Neuronal stem cell (in vitro differentiated cells): ENCODE measurements around the gene HDX.

Experiments
- DNase-seq: peaks from one replicate; pipeline ENCODE4 v3.0.0-alpha.2; 2013; ENCODE audit warnings: low spot score
- H2AFZ ChIP-seq: one replicate; pipeline ENCODE4 v1.6.1; 2013; ENCODE audit warnings: mild to moderate bottlenecking, low read length, inconsistent platforms
- H2AK5ac ChIP-seq: 2 replicates; pipeline ENCODE4 v1.6.1; 2013; ENCODE audit warnings: low read depth, mild to moderate bottlenecking, inconsistent platforms, low read length, moderate library complexity, mixed read lengths
- H2BK120ac ChIP-seq: 2 replicates; pipeline ENCODE4 v1.6.1; 2013; ENCODE audit warnings: low read depth, mild to moderate bottlenecking, inconsistent platforms, low read length, moderate library complexity, mixed read lengths
- H2BK12ac ChIP-seq: one replicate; pipeline ENCODE4 v1.6.1; 2013; ENCODE audit warnings: low read length, inconsistent platforms
- H2BK15ac ChIP-seq: 2 replicates; pipeline ENCODE4 v1.6.1; 2013; ENCODE audit warnings: mild to moderate bottlenecking, low read length, inconsistent platforms, mixed read lengths
- H2BK5ac ChIP-seq: one replicate; pipeline ENCODE4 v1.6.1; 2013; ENCODE audit warnings: inconsistent platforms, mild to moderate bottlenecking, low read length, moderate library complexity
- H3K14ac ChIP-seq: one replicate; pipeline ENCODE4 v1.6.1; 2013; ENCODE audit warnings: low read length, inconsistent platforms
- H3K18ac ChIP-seq: 2 replicates; pipeline ENCODE4 v1.6.1; 2013; ENCODE audit warnings: low read length, inconsistent platforms
- H3K23ac ChIP-seq: 2 replicates; pipeline ENCODE4 v1.6.1; 2013; ENCODE audit warnings: low read depth, mild to moderate bottlenecking, mixed read lengths, low read length, inconsistent platforms; ENCODE audit not compliant: poor library complexity
- H3K27ac ChIP-seq: replicated peaks from 3 replicates; pipeline ENCODE4 v1.5.1; 2013; ENCODE audit warnings: low read length, inconsistent platforms
- H3K27me3 ChIP-seq, 3 experiments: 2 replicates each; pipeline ENCODE4 v1.6.1; 2013; ENCODE audit warnings: low read length in 3 of 3, mild to moderate bottlenecking in 2 of 3, inconsistent platforms in 1 of 3, low read depth in 1 of 3, mixed read lengths in 1 of 3, moderate library complexity in 1 of 3; ENCODE audit not compliant: control insufficient read depth in 3 of 3, insufficient read depth in 3 of 3
- H3K36me3 ChIP-seq, 2 donors: replicated peaks in 1 of 2; 2 replicates each; pipeline ENCODE4 v1.6.1; 2013; ENCODE audit warnings: low read length in 2 of 2; ENCODE audit not compliant: control insufficient read depth in 2 of 2, insufficient read depth in 2 of 2
- H3K4ac ChIP-seq: 2 replicates; pipeline ENCODE4 v1.6.1; 2013; ENCODE audit warnings: inconsistent platforms, mild to moderate bottlenecking, low read length, moderate library complexity
- H3K4me1 ChIP-seq, 2 donors: 1 replicate in 1 of 2; 2 replicates in 1 of 2; pipeline ENCODE4 v1.6.1; 2013; ENCODE audit warnings: low read length in 2 of 2, low read depth in 1 of 2; ENCODE audit not compliant: control insufficient read depth in 2 of 2, insufficient read depth in 1 of 2
- H3K4me2 ChIP-seq: one replicate; pipeline ENCODE4 v1.6.1; 2013; ENCODE audit warnings: mild to moderate bottlenecking, low read length, inconsistent platforms; ENCODE audit not compliant: insufficient read depth, poor library complexity, severe bottlenecking
- H3K4me3 ChIP-seq, 2 donors: 2 replicates each; pipeline ENCODE4 v1.5.1; 2013; ENCODE audit warnings: low read length in 2 of 2, mild to moderate bottlenecking in 2 of 2, inconsistent platforms in 1 of 2, moderate library complexity in 1 of 2
- H3K79me1 ChIP-seq: one replicate; pipeline ENCODE4 v1.6.1; 2013; ENCODE audit warnings: low read depth, mild to moderate bottlenecking, inconsistent platforms, low read length, moderate library complexity
- H3K9ac ChIP-seq: one replicate; pipeline ENCODE4 v1.6.1; 2013; ENCODE audit warnings: mild to moderate bottlenecking, low read depth, low read length, inconsistent platforms; ENCODE audit not compliant: poor library complexity
- H3K9me3 ChIP-seq, 2 donors: replicated peaks in 1 of 2; 2 replicates each; pipeline versions ENCODE3 to v1.6.1; 2013; ENCODE audit warnings: low read length in 2 of 2, mild to moderate bottlenecking in 2 of 2, inconsistent platforms in 1 of 2, low read depth in 1 of 2, mixed read lengths in 1 of 2, moderate library complexity in 1 of 2; ENCODE audit not compliant: control insufficient read depth in 2 of 2, insufficient read depth in 1 of 2
- H4K8ac ChIP-seq: one replicate; pipeline ENCODE4 v1.6.1; 2013; ENCODE audit warnings: low read depth, mild to moderate bottlenecking, inconsistent platforms, low read length, moderate library complexity
- H4K91ac ChIP-seq: one replicate; pipeline ENCODE4 v1.6.1; 2013; ENCODE audit warnings: low read length, low read depth, mild to moderate bottlenecking, inconsistent platforms; ENCODE audit not compliant: poor library complexity
- WGBS, 2 donors: extraction: QIAGEN DNeasy Blood & Tissue Kit; methylation state at CpG; one replicate each; pipeline ENCODE4 v1.1.7; 2013; ENCODE audit warnings: missing lambda C conversion rate in 2 of 2, mixed read lengths in 1 of 2; ENCODE audit not compliant: insufficient read length in 2 of 2, insufficient replicate concordance in 1 of 2; ENCODE audit errors: extremely low coverage in 2 of 2; 5-methylcytosine and 5-hydroxymethylcytosine counted together

Gene HDX

GRCh38 chrX:84339507-84340364, 162.5 kb downstream of the HDX start:
- Histone ChIP-seq H3K36me3 (no peaks in the 10 kb centered on the region), H3K79me1 (no peaks in the 10 kb centered on the region), H4K91ac (no peak overlapping the region), H4K8ac (no peak overlapping the region), H3K4ac (no peak overlapping the region), H3K14ac (no peak overlapping the region), H2BK15ac (no peak overlapping the region), H3K27me3 (no peaks in the 10 kb centered on the region), H3K4me3 (no peak overlapping the region), H3K23ac (no peak overlapping the region), H3K9me3 (no peaks in the 10 kb centered on the region), H3K4me1 (no peaks in the 10 kb centered on the region), H3K27ac (no peak overlapping the region), H2AK5ac (no peak overlapping the region), H2BK120ac (no peak overlapping the region), H2AFZ (no peak overlapping the region), H3K4me2 (no peak overlapping the region), H3K9ac (no peak overlapping the region), H2BK12ac (no peak overlapping the region), H3K18ac (no peak overlapping the region), H2BK5ac (no peak overlapping the region)
- DNase-seq, result no peak
- WGBS, 2 donors, result no CpG with 5 or more reads among the region's 4 CpGs

- no peak for DNase-seq
- Histone ChIP-seq H2BK15ac (no peak overlapping the region), H3K27ac (no peak overlapping the region), H3K27me3 (no peaks in the 10 kb centered on the region), H4K91ac (no peak overlapping the region), H3K79me1 (no peaks in the 10 kb centered on the region), H3K4ac (no peak overlapping the region), H3K14ac (no peak overlapping the region), H3K4me3 (no peak overlapping the region), H2BK120ac (no peak overlapping the region), H3K4me2 (no peak overlapping the region), H3K18ac (no peak overlapping the region), H3K36me3 (no peaks in the 10 kb centered on the region), H3K9ac (no peak overlapping the region), H2AFZ (no peak overlapping the region), H4K8ac (no peak overlapping the region), H2AK5ac (no peak overlapping the region), H3K23ac (no peak overlapping the region), H2BK12ac (no peak overlapping the region), H3K9me3 (no peaks in the 10 kb centered on the region), H2BK5ac (no peak overlapping the region), H3K4me1 (no peaks in the 10 kb centered on the region)
- no CpG with 5 or more reads among the region's 3 CpGs for WGBS, 2 donors
Observed at GRCh38 chrX:84336646-84337045, 165.6 kb downstream of the HDX start.

- WGBS, 2 donors, result no CpG with 5 or more reads among the region's 1 CpG
- H3K79me1 ChIP-seq, result no peaks in the 10 kb centered on the region
- H2BK15ac ChIP-seq, result no peak overlapping the region
Observed at GRCh38 chrX:84335121-84335520, 167.1 kb downstream of the HDX start.

GRCh38 chrX:84322083-84322827, 180.0 kb downstream of the HDX start:
- H3K4ac ChIP-seq, result no peak overlapping the region
- H3K36me3 ChIP-seq, result no peaks in the 10 kb centered on the region
- no peak overlapping the region for H3K18ac ChIP-seq
- DNase-seq, result no peak
- no peak overlapping the region for H2AFZ ChIP-seq
- no peak overlapping the region for H2AK5ac ChIP-seq
- H2BK12ac ChIP-seq, result no peak overlapping the region
- no peak overlapping the region for H2BK15ac ChIP-seq
- WGBS, 2 donors, result no CpG with 5 or more reads among the region's 2 CpGs
- H3K27ac ChIP-seq, result no peak overlapping the region
- H3K4me3 ChIP-seq, result no peak overlapping the region
- no peak overlapping the region for H2BK5ac ChIP-seq
- no peak overlapping the region for H3K14ac ChIP-seq
- H4K91ac ChIP-seq, result no peak overlapping the region
- no peaks in the 10 kb centered on the region for H3K27me3 ChIP-seq
- no peaks in the 10 kb centered on the region for H3K79me1 ChIP-seq
- H3K4me1 ChIP-seq, result no peaks in the 10 kb centered on the region
- no peak overlapping the region for H3K9ac ChIP-seq
- H3K23ac ChIP-seq, result no peak overlapping the region
- H2BK120ac ChIP-seq, result no peak overlapping the region
- H3K9me3 ChIP-seq, result no peaks in the 10 kb centered on the region
- H3K4me2 ChIP-seq, result no peak overlapping the region
- H4K8ac ChIP-seq, result no peak overlapping the region

More at GRCh38 chrX:84335121-84335520, 167.1 kb downstream of the HDX start:
- Histone ChIP-seq H3K9ac (no peak overlapping the region), H3K4me3 (no peak overlapping the region), H3K27me3 (no peaks in the 10 kb centered on the region), H4K91ac (no peak overlapping the region), H2BK5ac (no peak overlapping the region), H2BK12ac (no peak overlapping the region), H4K8ac (no peak overlapping the region), H2AK5ac (no peak overlapping the region), H3K4me2 (no peak overlapping the region), H2AFZ (no peak overlapping the region), H3K36me3 (no peaks in the 10 kb centered on the region), H3K9me3 (no peaks in the 10 kb centered on the region), H2BK120ac (no peak overlapping the region), H3K18ac (no peak overlapping the region), H3K23ac (no peak overlapping the region), H3K27ac (no peak overlapping the region), H3K4me1 (no peaks in the 10 kb centered on the region), H3K14ac (no peak overlapping the region), H3K4ac (no peak overlapping the region)
- no peak for DNase-seq
